HG02623 (cell line): ENCODE data around the gene HAP1.
"Not testable (repeated sequence)": the region's sequence is repeated elsewhere in the genome, so short reads cannot be mapped to it uniquely, and the experiment has no call there.

Experiments used
- ATAC-seq: cut with Tn5 transposase; IDR thresholded peaks from one replicate; pipeline ENCODE4 v1.9.1; 2021; ENCODE audit warnings: moderate library complexity; ENCODE audit not compliant: unreplicated experiment

HAP1 gene

DNA sequence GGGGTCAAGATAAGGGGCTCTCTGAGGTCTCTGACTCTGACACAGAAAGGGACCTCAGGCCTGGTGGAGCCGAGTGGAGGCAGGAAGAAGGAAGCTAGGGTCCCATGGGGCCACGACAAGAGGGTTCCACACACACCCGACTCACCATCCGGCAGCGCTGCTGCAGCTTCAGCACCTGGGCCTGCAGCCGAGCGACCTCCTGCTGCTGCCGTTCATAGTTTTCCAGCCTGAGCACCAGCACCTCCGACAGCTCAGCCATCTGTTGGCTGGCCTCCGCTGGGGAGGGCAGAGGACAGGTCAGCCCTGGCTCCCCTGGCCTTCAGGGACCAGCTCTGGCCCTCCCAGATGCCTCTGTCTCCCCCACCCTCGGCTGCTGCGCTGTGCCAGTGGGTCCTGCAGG lies 6.4 kb downstream of the HAP1 start:
- ATAC-seq, result no peak

DNA sequence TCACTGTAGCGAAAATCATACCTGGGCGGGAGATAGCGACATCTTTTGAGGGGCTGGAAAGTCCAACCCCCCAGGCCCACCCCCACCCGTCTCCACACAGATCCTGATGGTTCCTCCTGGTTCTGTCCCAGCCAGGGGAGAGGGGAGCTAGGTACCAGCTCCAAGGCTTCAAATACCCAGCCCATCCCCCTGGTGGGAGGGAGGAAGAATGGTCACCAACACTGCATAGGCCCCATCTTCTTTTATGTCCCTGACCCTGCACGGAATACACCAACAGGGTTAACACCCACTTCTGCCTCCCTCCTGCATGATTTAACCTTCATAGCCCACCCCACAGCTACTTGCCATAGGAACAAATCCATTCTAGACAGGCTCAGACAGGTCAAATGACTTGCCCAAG lies 9.3 kb downstream of the HAP1 start:
- no peak for ATAC-seq

DNA sequence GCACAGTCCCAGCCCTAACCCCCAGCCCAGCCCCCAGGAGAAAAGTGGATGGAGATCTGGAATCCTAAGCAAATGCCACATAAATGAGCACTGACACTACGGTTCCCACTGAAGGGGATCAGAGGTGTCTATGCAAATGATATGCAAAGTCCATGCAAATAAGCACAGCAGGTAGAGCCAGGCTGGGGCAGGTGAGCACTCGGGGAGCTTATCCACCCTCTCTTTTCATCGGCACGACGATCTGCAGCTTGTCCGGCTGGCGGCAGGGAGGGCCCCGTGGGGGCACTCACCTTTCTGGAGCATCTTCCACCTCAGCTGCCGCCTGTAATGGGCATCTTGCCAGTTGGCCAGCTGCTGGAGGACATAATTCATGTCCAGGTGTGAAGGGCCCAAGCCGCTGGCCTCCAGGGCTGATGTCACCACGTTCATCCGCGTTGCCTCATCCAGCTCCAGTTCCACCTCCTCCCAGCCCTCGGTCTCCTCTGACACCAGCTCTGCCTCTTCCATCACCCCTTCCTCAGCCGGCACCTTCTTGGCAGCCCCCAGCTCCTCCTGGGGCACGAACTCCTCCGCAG lies 9.9 kb downstream of the HAP1 start:
- ATAC-seq, result no peak

DNA sequence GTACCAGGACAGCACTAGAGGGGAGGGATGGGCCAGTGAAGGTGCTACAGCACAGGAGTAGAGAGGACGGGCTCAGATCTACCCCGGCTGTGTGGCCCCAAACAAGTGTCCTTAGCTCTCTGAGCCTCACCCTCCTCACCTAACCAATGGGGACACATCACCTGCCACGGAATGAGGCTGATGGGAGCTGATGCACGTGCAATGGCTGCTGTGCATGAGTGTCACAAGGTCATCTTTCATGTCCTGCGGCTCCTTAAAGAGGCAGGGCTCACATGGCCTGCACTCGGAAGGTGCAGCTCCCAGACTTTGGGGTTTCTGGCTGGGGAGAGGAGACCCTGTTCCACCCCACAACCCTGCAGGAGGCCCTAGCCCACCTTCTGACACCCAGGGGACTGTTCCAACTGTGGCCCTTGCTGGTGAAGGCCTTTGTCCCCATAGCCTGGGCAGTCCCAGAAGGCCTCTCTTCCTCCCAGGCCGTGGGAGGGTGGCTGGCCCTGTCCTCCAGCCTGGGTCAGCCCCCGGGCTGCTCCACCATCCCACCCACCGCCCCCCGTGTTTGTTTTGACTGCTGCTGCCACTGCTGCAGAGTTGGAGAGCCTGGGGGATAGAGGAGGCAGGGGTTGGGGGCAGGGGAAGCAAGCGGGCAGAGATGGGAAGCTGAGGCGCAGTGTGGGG lies 10.5 kb downstream of the HAP1 start:
- ATAC-seq, result no peak

DNA sequence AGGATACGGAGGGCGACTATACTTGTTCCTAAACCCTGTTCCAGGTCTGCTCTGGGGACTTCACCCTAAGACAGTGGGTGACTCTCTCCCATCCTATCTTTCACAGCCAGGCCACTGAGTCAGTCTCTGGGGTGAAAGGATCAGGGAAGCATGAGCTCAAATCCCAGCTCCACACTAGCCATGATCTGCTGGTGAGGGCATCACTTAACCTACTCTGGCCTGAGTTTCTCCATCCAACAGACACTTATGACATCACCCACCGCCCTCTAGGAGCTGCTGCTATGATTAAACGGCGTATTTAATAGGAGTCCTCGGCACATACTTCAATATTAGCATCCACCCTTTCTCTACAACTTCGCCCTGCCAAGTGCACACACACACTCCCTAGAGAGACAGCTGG lies 12.2 kb downstream of the HAP1 start:
- no peak for ATAC-seq

DNA sequence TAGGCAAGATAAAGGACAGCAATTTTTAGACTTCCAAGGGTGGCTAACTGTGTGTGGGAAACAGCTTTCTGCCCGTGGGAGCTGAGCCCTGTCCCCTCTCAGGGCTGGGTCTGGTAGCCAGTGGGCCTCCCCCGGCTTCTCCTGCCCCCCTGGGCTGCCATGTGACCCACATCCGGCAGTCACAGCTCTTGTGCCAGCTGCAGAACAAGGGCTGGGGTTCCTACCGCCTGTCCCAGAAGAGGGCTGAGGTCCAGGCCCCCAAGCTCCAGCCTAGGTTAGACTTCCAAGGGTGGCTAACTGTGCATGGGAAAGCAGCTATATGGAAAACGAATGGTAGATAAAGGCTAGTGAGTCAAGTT lies 16.2 kb downstream of the HAP1 start:
- ATAC-seq, result no peak

DNA sequence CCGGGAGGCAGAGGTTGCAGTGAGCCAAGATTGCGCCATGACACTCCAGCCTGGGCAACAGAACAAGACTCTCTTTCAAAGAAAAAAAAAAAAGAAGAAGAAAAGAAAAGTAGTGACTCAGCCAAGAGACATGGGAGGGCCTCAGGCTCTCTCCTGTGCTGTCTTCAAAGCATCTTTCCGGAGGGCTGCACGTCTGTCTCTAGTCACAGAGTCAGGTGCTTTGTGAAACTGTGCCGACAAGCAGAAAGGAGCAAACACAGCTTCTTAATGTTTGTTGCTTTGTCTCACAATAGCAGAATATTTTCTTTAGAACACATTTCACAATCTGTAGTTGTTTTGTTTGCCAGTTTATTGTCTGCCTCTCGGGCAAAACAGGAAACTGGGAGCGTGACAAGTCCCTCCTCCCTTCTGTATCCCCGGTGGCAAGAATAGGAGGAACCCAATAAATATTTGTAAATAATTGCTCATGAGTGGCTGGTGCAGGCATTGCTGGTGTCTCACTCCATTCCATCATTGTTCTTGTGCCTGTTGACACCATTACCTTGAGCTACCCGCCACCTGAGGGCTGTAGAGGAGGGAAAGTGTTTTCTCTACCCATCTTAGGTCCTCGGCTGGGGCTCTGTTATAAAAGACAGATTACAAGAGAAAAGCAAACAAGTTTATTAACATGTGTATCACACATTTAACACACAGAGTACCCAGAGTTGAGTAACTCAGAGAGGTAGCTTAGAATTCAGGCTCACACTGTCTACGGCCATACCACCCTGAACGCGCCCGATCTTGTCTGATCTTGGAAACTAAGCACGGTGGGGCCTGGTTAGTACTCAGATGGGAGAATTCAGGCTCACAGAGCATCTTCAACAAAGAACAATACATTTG lies 16.8 kb downstream of the HAP1 start:
- no peak for ATAC-seq

DNA sequence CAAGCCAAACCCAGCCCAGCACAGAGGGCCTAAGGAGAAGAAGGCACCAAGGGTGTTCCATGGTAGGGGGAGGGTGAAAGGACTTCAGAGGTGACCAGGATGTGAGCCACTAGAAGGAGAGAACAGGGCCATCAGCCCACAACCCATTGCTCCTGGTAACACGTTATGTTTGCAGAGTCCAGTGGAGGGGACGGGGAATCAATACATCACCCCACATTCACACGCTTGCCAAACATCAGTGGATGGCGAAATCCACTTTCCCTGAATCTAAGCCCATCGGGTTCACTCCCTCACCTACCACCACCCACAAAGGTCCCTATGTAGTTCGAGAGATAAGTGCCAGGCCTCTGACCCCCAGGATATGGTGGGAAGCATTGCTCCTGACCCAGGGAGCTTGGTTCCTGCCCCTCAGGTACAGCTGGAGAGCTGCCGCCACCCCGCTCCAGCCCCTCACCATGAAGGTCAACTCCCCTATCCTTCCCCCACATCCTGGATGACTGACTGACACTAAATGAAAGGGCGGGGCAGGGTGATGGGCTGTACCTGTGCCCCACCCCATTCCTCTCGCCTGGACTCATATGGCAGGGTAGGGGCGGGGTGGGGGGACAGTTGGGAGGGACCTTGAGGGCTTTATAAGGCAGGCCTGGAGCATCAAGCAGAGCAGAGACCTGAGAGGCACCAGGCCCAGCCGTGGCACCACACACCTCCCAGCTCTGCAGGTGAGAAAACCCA lies 22.6 kb downstream of the HAP1 start, which contains the start of gene GAST:
GAST (plus strand) TSS at position 663 of the 732 bp plus-strand sequence. CDS start 3,106 bp downstream, outside the sequence.
- no peak for ATAC-seq

DNA sequence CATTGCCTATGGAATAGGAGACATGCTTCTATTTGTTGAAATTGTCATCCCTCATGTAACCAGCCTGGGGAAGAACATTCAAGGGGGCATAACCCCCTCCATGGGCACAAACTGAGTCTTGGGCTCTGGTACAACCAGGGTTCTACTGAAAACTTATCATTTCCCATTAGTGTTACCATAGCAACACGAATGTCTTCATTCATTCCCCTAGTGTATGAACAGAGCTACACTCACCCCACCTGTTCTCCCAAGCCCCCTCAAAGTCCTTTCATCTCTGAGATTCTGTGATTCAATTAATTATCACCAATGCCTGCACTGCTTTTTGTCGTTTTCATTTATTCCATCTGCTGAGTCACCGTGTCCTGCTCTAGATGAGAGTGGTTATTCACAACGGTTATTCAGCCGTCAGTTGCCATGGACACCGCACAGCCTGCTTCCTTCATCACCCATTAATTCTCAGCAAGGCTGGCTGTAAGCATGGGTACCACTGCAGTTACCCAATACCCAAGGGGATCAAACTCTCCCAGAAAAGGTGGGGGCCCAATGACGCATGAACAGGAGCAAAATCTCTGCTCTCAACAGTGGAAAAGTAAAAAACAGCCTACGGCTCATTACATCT lies 23.9 kb downstream of the HAP1 start:
- ATAC-seq, result no peak

DNA sequence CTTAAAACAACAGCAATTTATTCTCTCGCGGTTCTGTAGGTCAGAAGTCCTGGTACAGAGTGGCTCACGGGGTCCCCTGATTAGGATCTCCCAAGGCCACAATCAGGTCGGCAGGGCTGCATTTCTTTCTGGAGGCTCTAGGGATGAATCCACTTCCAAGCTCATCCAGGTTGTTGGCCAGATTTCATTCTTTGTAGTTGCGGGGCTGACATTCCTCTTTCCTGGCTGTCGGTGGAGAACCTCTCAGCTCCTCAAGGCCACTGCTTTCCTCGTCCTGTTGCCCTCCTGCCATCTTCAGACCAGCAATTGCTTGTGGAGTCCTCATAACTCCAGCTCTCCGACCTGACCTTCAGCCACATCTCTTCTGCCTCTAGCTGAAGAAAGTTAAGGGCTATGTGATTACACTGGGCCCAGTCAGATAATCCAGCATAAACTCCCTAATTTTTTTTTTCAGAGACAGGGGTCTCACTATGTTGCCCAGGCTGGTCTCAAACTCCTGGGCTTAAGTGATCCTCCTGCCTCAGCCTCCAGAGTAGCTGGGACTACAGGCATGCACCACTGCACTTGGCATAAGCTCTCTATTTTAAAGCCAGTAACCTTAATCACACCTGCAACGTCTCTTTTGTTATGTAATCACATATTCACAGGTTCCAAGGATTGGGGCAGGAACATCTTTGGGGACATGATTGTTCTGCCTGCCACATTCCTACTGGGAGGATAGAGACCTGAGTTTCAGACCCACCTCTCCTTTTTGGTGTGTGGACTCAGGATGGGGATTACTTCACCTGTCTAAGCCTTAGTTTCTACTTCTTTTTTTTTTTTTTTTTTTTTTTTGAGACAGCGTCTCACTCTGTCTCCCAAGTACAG lies 26.4 kb downstream of the HAP1 start:
- no peak for ATAC-seq

DNA sequence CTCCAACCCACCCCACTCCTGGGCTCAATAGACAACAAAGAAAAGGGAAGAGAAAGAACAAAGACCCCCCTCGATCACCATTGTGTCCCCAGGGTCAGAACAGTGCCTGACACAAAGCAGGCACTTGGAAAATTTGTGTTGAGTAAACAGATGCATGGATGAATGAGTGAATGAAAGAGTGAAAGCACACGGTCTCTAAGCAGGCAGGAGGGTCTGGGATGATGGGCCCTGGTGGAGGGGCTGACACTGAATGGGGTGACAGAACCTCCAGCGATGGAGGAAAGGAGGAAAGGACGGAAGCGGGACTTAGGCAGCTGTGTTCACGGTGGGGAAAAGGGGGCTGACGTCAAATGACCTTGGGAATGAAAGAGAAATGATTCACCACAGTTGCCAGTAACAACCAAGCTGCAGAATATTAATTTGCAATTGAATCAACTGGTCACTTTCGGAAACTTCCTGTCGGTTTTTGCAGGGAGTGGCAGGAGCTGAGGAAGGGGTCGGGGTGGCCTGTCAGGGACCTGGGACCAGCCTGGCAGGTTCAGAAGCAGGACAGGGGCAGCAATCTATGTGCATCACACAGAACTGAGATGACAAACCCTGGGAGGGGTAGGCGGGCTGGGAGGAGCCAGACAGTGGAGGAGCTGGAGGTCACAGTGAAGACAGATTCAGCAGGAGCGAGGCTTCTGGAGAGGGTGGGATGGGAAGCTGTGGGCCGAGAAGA lies 29.0 kb downstream of the HAP1 start:
- ATAC-seq, result no peak

DNA sequence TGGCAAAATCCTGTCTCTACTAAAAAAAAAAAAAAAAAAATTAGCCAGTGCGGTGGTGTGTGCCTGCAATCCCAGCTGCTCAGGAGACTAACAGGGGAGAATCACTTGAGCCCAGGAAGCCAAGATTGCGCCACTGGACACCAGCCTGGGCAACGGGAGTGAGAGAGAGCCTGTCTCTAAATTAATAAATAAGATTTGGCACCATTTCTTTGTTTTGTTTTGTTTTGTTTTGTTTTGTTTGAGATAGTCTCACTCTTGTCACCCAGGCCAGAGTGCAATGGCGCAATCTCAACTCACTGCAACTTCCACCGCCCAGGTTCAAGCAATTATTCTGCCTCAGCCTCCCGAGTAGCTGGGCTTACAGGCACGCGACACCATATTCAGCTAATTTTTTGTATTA lies 31.7 kb downstream of the HAP1 start:
- ATAC-seq, result no peak

DNA sequence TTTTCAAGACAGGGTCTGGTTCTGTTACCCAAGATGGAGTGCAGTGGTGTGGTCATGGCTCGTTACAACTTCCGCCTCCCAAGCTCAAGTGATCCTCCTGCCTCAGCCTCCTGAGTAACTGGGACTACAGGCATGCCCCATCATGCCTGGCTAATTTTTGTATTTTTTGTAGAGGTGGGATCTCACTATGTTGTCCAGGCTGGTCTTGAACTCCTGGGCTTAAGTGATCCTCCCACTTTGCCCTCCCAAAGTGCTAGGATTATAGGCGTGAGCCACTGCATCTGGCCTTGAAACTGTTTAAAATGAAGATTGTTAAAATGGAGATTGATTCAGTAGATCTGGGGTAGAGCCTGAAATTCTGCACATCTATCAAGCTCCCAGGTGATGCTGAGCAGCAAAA lies 33.6 kb downstream of the HAP1 start:
- not testable (repeated sequence) for ATAC-seq

DNA sequence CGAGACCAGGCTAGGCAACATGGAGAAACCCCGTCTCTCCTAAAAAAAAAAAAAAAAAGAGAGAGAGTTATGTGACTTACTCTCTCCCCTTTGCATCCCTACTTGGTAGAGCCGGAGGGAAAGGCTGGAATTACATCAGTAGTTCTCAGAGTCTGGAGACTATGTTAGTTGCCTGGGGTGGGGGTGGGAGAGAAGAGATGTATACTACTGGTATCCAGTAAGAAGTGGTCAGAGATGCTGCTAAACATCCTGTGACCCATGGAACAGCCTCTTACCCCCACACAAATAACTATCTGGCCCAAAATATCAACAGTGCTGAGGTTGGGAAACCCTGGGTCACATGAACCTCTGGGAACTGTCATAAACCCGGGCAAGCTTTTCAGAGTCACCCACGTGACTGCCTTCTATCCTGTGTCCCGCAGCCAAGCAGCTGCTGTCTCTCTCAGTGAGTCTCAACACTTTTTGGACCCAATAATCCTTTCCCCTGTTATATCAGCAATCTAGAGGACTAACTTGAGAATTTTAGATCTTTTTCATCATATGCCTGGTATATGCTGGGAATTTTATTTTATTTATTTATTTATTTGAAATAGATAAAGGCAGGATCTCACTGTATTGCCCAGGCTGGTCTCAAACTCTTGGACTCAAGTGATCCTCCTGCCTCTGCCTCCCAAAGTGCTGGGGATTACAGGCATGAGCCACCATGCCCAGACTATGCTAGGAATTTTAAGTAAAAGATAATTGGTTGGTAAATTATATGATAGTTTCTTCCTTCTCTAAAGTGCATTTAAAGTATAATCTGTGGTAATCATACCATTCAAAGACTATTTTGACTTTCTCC lies 37.1 kb downstream of the HAP1 start:
- ATAC-seq, result no peak

DNA sequence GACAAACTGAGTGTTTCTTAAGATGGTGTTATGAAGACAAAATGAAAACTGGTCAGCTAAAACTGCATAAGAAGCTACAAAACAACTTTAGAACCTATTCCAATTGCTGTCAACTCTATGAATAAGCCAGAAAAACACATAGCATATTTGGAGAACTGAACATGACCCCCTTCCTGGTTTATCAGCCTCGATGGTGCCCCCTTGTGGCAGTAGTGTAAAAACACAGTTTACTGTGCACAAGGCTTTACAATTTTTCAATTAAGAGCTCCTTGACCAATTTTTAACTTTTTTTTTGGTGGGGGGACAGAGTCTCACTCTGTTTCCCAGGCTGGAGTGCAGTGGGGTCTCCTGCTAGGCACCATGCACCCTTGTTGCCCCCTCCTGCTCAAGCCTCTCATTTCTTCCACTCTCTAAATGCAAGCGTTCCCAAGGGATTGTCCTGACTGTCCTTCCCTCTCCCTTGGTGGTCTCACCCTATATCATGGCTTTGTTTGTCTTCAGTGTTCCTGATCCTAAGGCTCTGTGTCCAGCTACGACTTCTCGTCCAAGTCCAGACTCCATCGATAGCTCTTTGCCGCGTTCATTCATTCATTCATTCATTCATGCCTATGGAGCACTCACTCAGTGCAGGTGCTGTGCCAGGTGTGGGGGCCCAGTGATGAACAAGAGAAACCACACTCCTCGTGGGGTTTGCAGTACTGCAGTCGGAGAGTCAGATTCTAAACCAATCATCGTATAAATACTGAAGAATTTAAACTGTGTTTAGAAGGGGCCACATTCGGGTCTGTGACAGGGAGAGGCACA lies 38.3 kb downstream of the HAP1 start:
- no peak for ATAC-seq

DNA sequence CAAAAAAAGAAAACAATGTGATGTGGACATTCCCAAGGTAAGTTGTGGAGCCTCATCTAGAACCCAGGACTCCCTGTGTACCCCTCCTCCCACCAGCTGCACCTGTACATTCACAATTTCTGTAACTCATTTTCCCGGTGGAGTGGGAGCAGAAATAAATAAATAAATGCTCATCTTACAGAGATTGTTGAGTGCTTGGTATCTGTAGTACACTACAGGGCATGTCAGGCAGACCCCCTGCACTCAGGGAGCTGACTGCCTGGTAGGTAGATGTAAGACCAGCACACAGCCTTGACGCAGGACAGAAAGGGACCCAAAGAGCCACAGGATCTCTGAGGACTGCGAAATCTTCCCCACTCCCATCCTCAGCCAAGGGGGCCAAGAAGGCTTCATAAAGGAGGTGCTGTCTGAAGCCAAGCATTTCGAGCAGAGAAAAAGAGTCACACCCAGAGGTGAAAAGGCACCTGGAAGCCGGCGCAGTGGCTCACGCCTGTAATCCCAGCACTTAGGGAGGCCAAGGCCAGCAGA lies 39.2 kb downstream of the HAP1 start:
- no peak for ATAC-seq

DNA sequence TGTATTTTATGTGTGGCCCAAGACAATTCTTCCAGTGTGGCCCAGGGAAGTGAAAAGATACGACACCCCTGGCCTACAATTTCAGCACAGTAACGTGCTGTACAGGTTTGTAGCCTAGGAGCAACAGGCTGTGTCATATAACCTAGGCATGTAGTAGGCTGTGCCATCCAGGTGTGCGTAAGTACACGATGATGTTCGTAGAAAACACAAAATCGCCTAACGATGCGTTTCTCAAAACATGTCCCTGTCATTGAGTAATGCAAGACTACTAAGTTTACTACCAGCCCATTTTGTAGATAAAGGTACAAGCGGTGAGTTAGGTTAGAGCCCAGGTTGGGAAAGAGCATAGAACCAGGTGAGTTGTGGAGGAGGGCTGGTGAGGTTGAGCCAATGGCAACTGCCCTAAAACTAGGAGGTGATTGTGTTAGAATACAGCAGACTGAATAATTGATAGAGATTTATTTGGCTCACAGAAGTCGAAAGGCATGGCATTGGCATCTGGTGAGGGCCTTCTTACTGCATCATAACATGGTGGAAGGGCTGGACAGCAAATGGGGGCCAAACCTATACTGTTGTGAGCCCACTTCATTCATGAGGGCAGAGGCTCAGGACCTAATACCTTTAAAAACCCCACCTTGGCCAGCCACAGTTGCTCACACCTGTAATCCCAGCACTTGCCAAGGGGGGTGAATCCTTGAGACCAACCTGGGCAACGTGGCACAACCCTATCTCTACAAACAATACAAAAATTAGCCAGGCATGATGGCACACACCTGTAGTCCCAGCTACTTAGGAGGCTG lies 41.5 kb downstream of the HAP1 start:
- ATAC-seq, result no peak
